Measurements from ENCODE around the gene ACR. TPM values are rescaled to one million over a fixed set of nuclear protein-coding genes. Genes with fewer than 3 reads are reported as not detected.

ACR gene
- total and polyA plus RNA-seq, 10 of the 15 experiments (the other 5 are each of a cell fraction or from before 2014, with no cell fraction given) = not detected

GRCh38 chr22:50714631-50715179 lies 23.3 kb upstream of the ACR start:
- Histone ChIP-seq H4K20me1 (ENCODE audit: control insufficient read depth, insufficient read depth) (no peaks in the 10 kb centered on the region), H2AFZ (ENCODE audit: control insufficient read depth, low read depth, low read length) (no peak overlapping the region), H3K4me3 (no peak overlapping the region), H3K9ac (ENCODE audit: control insufficient read depth, insufficient read depth, low read length) (no peak overlapping the region), H3K79me2 (ENCODE audit: control insufficient read depth, insufficient read depth, low read length) (no peaks in the 10 kb centered on the region), H3K36me3 (ENCODE audit: control insufficient read depth in 2 of 2, insufficient read depth in 2 of 2, low read length in 1 of 2) (no peaks in the 10 kb centered on the region), H3K4me1 (ENCODE audit: control insufficient read depth, insufficient read depth, low read length) (no peaks in the 10 kb centered on the region), H3K9me3 (replicated peaks; ENCODE audit: control insufficient read depth, insufficient read depth, low read length) (no peaks in the 10 kb centered on the region), H3K27me3 (replicated peaks in 1 of 2; ENCODE audit: control insufficient read depth in 2 of 2, insufficient read depth in 2 of 2, low read length in 1 of 2) (peaks cover 0 to 7% of the 10 kb centered on the region in 2 experiments; a peak in 2 of 4 replicates), H3K27ac (ENCODE audit: control insufficient read depth, insufficient read depth) (no peak overlapping the region), H3K4me2 (ENCODE audit: control insufficient read depth, insufficient read depth) (no peak overlapping the region)
- no TSS peak for BruUV-seq (replicated peaks)
- SMC1A ChIA-PET (ENCODE audit: uncharacterized antibody, unreplicated experiment) = no interaction called here
- in situ Hi-C loops (cut with MboI) (no loop called here), intact Hi-C loops (cut with micrococcal nuclease; ENCODE audit: unreplicated experiment) (no loop called here)
- FAIRE-seq (no peak), ATAC-seq (no peak), DNase-seq (ENCODE audit: low read depth, low spot score) (no peak)
- CTCF ChIA-PET = interaction anchor here (0.9 kb wide), 1 partner anchor 11 kb away, joined by 3 read pairs; no protein-coding TSS in a partner anchor
- POLR2A ChIA-PET = no interaction called here
- WGBS (ENCODE audit: insufficient coverage, insufficient replicate concordance, low lambda C conversion rate, missing lambda C conversion rate) = 41% methylated on average over 22 of the region's 22 CpGs
- no peak for TF ChIP-seq GABPA (IDR thresholded peaks at IDR 0.05; ENCODE audit: low read depth)
- no peak for TF ChIP-seq ATF3 (IDR thresholded peaks at IDR 0.05; ENCODE audit: borderline replicate concordance, extremely low read depth, low read depth, low read length)
- no peak for TF ChIP-seq ZNF217 (IDR thresholded peaks at IDR 0.05)
- TF ChIP-seq SIN3A (IDR thresholded peaks at IDR 0.05; ENCODE audit: low read depth, low read length) = no peak
- TF ChIP-seq ZBED1 (IDR thresholded peaks at IDR 0.05; ENCODE audit: borderline replicate concordance) = no peak
- no peak for TF ChIP-seq TCF3 (IDR thresholded peaks at IDR 0.05; ENCODE audit: borderline replicate concordance, insufficient read depth, low read depth, low read length)
- no peak for TF ChIP-seq ETV6 (conservative IDR thresholded peaks at IDR 0.05 in 1 of 2, IDR thresholded peaks at IDR 0.05 in 1 of 2; ENCODE audit: borderline replicate concordance in 1 of 2, low read depth in 1 of 2)
- TF ChIP-seq NR2C1 (IDR thresholded peaks at IDR 0.05) = no peak
- no peak for TF ChIP-seq MYC (IDR thresholded peaks at IDR 0.05; ENCODE audit: insufficient read depth, insufficient read length, insufficient replicate concordance, low read length, severe bottlenecking)
- TF ChIP-seq RELB (IDR thresholded peaks at IDR 0.05; ENCODE audit: low read depth) = no peak
- TF ChIP-seq ZZZ3 (IDR thresholded peaks at IDR 0.05; ENCODE audit: control insufficient read depth, insufficient read length, low read depth) = no peak
- TF ChIP-seq LARP7 (IDR thresholded peaks at IDR 0.05) = no peak
- TF ChIP-seq TBL1XR1 (IDR thresholded peaks at IDR 0.05; ENCODE audit: low read depth, low read length) = no peak
- RAD21 ChIA-PET (ENCODE audit: unreplicated experiment) = interaction anchor here (0.9 kb wide), 1 partner anchor 12 kb away, joined by 3 read pairs; no protein-coding TSS in a partner anchor
